Measurements from ENCODE around the gene EFCAB5. TPM values are rescaled to one million over a fixed set of nuclear protein-coding genes. Genes with fewer than 3 reads are reported as not detected.
A peak's percentile ranks its signal among the peaks of the same experiment; 100 is the strongest.

The EFCAB5 gene
- total and polyA plus RNA-seq, 2 experiments from 2014 or later, result 0.27 to 0.48 TPM

GRCh38 chr17:30153463-30153862, 212.0 kb downstream of the EFCAB5 start:
- Histone ChIP-seq H3K36me3 (replicated peaks; ENCODE audit: insufficient read depth, low read depth) (no peaks in the 10 kb centered on the region), H3K4me3 (no peak overlapping the region), H3K27me3 (no peaks in the 10 kb centered on the region), H4K20me1 (ENCODE audit: insufficient read depth, poor library complexity, severe bottlenecking) (peaks cover 16% of the 10 kb centered on the region), H3K27ac (no peak overlapping the region), H3K4me1 (ENCODE audit: insufficient read depth) (no peaks in the 10 kb centered on the region), H2AFZ (no peak overlapping the region), H3K9me3 (ENCODE audit: low read depth) (no peaks in the 10 kb centered on the region), H3K79me2 (peaks cover 68% of the 10 kb centered on the region), H3K9me2 (replicated peaks; ENCODE audit: insufficient read depth) (no peaks in the 10 kb centered on the region), H3K4me2 (no peak overlapping the region)
- no peak for DNase-seq (ENCODE audit: low spot score)
- TF ChIP-seq EZH2phosphoT487 (IDR thresholded peaks at IDR 0.05; ENCODE audit: low read depth, severe bottlenecking, unreplicated experiment), result no peak
- TF ChIP-seq, protein P1, sequence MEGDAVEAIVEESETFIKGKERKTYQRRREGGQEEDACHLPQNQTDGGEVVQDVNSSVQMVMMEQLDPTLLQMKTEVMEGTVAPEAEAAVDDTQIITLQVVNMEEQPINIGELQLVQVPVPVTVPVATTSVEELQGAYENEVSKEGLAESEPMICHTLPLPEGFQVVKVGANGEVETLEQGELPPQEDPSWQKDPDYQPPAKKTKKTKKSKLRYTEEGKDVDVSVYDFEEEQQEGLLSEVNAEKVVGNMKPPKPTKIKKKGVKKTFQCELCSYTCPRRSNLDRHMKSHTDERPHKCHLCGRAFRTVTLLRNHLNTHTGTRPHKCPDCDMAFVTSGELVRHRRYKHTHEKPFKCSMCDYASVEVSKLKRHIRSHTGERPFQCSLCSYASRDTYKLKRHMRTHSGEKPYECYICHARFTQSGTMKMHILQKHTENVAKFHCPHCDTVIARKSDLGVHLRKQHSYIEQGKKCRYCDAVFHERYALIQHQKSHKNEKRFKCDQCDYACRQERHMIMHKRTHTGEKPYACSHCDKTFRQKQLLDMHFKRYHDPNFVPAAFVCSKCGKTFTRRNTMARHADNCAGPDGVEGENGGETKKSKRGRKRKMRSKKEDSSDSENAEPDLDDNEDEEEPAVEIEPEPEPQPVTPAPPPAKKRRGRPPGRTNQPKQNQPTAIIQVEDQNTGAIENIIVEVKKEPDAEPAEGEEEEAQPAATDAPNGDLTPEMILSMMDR (IDR thresholded peaks at IDR 0.05; ENCODE audit: poor library complexity), result no peak
- TF ChIP-seq EZH2 (IDR thresholded peaks at IDR 0.05; ENCODE audit: borderline replicate concordance), result no peak

DNA sequence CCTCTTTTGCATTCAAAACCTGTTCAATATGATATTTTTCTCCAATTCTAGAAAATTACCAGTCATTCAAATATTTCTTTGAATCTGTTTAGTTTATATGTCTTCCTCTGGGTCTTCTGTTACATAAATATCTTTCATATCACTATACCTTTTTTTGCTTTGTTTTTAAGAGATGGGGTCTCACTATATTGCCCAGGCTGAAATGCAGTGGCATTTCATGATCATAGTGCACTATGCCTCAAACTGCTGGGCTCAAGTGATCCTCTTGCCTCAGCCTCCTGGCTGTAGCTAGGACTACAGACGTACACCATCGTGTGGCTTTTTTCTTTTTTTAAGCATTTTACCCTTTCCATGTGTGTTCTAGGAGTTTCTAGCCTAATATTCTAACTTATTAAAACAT, 214.0 kb downstream of the EFCAB5 start:
- no peaks in the 10 kb centered on the region for H3K4me1 ChIP-seq (ENCODE audit: insufficient read depth)
- WGBS (ENCODE audit: low lambda C conversion rate, missing lambda C conversion rate), result 98% methylated on average over 2 of the region's 2 CpGs
- H3K79me2 ChIP-seq, result peaks cover 74% of the 10 kb centered on the region
- no peaks in the 10 kb centered on the region for H3K9me2 ChIP-seq (replicated peaks; ENCODE audit: insufficient read depth)
- peaks cover 19% of the 10 kb centered on the region for H4K20me1 ChIP-seq (ENCODE audit: insufficient read depth, poor library complexity, severe bottlenecking)
- H2AFZ ChIP-seq, result no peak overlapping the region
- no peak for DNase-seq (ENCODE audit: low spot score)
- H3K27ac ChIP-seq, result no peak overlapping the region
- no peak overlapping the region for H3K4me2 ChIP-seq
- H3K27me3 ChIP-seq, result no peaks in the 10 kb centered on the region
- no peaks in the 10 kb centered on the region for H3K36me3 ChIP-seq (replicated peaks; ENCODE audit: insufficient read depth, low read depth)
- TF ChIP-seq EZH2 (IDR thresholded peaks at IDR 0.05; ENCODE audit: borderline replicate concordance) (no peak), EZH2phosphoT487 (IDR thresholded peaks at IDR 0.05; ENCODE audit: low read depth, severe bottlenecking, unreplicated experiment) (no peak)
- TF ChIP-seq, protein P1 (IDR thresholded peaks at IDR 0.05; ENCODE audit: poor library complexity), result no peak
- H3K9me3 ChIP-seq (ENCODE audit: low read depth), result no peaks in the 10 kb centered on the region
- no peak overlapping the region for H3K4me3 ChIP-seq

MicroRNA genes within 50 kb of the gene (microRNA counts, 767-probe panel; counts per million panel counts)
- microRNA hsa-miR-3184-5p (not detected), microRNA hsa-miR-423-3p (7,653 counts per million, percentile 46 among the panel's probes with 10 or more counts), microRNA hsa-miR-423-5p (8,441 counts per million, percentile 57 among the panel's probes with 10 or more counts)

Small RNAs within 50 kb of the gene (microRNA-seq; reads per million reads assigned to microRNA genes)
- gene MIR423, result not detected

Small RNAs within 50 kb of the gene (small RNA-seq; reads per million reads assigned to genes)
- gene AC104984.5, result not detected
- not detected for gene RNY4P13

Other genes with a start within 250 kb of the EFCAB5 start
- gene SSH2, start 11.4 kb upstream of the EFCAB5 start, total RNA-seq, result 8.3 and 9.9 TPM in 2 replicates
- 12.7 and 15.7 TPM in 2 replicates for gene SSH2, start 11.4 kb upstream of the EFCAB5 start, polyA plus RNA-seq
- gene NSRP1, start 175.2 kb downstream of the EFCAB5 start, total RNA-seq, result 7.8 and 8.6 TPM in 2 replicates
- gene NSRP1, start 175.2 kb downstream of the EFCAB5 start, polyA plus RNA-seq, result 36.1 and 39.2 TPM in 2 replicates